HG02763 (cell line): ENCODE results near the gene SPRR2G.
"Not testable (repeated sequence)": the region's sequence is repeated elsewhere in the genome, so short reads cannot be mapped to it uniquely, and the experiment has no call there.

Experiments
- ATAC-seq: cut with Tn5 transposase; IDR thresholded peaks from one replicate; pipeline ENCODE4 v1.9.1; 2021; ENCODE audit warnings: mild to moderate bottlenecking, moderate library complexity; ENCODE audit not compliant: unreplicated experiment

SPRR2G gene

DNA sequence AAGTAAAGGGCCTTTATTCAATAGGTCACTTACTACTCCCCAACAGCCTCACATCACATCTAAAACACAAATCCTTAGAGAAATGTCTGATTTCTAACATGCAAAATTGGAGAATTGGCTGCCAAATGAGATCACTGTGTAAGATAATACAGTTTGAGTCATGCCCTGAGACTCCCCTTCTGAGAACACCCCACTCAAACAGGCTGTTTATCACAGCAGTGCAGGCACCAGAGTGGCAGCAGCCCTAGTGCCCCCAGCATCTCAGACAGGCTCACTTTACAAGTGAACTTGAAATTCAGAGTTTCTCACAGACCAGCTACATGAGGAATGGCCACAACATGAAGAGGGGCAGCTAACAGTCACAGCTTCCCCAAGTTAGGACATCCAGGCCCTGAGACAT, 35.4 kb downstream of the SPRR2G start:
- not testable (repeated sequence) for ATAC-seq

DNA sequence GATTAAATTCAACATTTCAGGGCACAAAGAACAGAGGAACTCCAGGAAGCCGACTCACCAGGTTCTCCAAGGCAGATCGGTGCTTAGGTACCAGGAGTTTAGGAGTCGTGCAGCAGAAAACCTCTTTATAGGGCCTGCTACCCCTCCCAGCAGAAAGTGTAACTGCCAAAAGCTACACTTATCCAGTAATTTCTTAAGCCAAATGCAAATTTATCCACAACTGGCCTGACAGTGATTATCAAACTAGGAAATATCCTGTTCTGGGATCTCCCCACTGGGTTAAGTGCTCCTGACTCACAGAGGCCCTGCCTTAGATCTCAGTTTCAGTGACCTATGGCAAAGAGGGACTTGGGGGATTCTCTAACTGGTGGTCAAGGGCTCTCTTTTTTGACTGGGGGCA, 37.3 kb downstream of the SPRR2G start, which contains the start of gene SPRR2F:
SPRR2F (minus strand) TSS at position 101 of the 400 bp plus-strand sequence. CDS start 783 bp downstream, outside the sequence.
- no peak for ATAC-seq

DNA sequence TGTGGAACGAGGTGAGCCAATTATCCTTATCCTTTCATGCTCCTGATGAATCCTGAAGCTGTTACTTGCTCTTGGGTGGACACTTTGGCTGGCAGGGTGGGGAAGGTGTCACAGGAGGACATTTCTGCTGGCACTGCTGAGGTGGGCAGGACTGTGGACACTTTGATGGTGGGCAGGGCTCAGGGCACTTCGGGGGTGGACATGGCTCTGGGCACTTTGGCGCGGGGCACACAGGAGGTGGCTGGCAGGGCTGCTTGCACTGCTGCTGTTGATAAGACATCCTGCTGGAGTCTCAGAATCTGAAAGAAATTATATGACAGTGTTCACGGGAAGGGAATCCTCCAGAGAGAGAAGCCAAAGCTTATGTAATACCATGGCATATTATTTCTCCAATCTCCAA, 38.2 kb downstream of the SPRR2G start:
- ATAC-seq = not testable (repeated sequence)

DNA sequence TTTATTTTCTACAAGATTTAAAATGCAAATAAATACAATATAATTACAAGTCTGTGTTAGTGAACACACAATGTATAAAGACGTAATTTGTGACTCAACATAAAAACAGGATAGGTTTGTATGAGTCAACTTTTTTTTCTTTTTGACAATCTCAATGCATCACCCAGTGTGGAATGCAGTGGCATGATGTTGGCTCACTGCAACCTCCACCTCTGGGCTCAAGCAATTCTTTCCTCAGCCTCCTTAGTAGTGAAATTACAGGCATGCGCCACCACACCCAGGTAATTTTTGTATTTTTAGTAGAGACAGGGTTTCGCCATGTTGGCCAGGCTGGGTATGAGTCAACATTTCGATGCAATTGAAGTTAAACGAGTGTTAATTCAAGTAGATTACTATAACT, 50.4 kb downstream of the SPRR2G start:
- no peak for ATAC-seq
